Fibroblast of pulmonary artery (primary cell): ENCODE results near the gene B3GAT2.

ENCODE experiments used
- DNase-seq: peaks from one replicate; pipeline ENCODE4 v3.0.0-alpha.2; 2010; ENCODE audit warnings: low read depth
- H3K4me3 ChIP-seq: replicated peaks from 2 replicates; pipeline ENCODE4 v1.5.1; 2011; ENCODE audit warnings: low read depth, mild to moderate bottlenecking, control low read depth, low read length, moderate library complexity
- CTCF ChIP-seq: IDR thresholded peaks from 2 replicates; pipeline ENCODE4 v1.5.1; 2011; ENCODE audit warnings: mild to moderate bottlenecking, control low read depth, low read length, inconsistent platforms; ENCODE audit errors: missing control alignments

Gene B3GAT2

GRCh38 chr6:70901324-70901723, 55.5 kb downstream of the B3GAT2 start:
- no peak overlapping the region for H3K4me3 ChIP-seq
- DNase-seq: no peak
- TF ChIP-seq CTCF: peak; percentile 31

GRCh38 chr6:70900047-70900446, 56.8 kb downstream of the B3GAT2 start:
- no peak for TF ChIP-seq CTCF
- H3K4me3 ChIP-seq: no peak overlapping the region
- no peak for DNase-seq

- no peak for TF ChIP-seq CTCF
Measured at GRCh38 chr6:70894001-70894400, 62.9 kb downstream of the B3GAT2 start.

GRCh38 chr6:70889270-70889669, 67.6 kb downstream of the B3GAT2 start:
- no peak for DNase-seq
- no peak for TF ChIP-seq CTCF

More at GRCh38 chr6:70894001-70894400, 62.9 kb downstream of the B3GAT2 start:
- H3K4me3 ChIP-seq: no peak overlapping the region
- DNase-seq: no peak

GRCh38 chr6:70886661-70887060, 70.2 kb downstream of the B3GAT2 start:
- no peak for DNase-seq
- no peak for TF ChIP-seq CTCF
- no peak overlapping the region for H3K4me3 ChIP-seq

More at GRCh38 chr6:70889270-70889669, 67.6 kb downstream of the B3GAT2 start:
- no peak overlapping the region for H3K4me3 ChIP-seq

- no peak for TF ChIP-seq CTCF
- H3K4me3 ChIP-seq: no peak overlapping the region
- no peak for DNase-seq
Measured at GRCh38 chr6:70886071-70886470, 70.8 kb downstream of the B3GAT2 start.
